ENCODE results near the gene CSTF3. TPM values are rescaled to one million over a fixed set of nuclear protein-coding genes. Genes with fewer than 3 reads are reported as not detected.

The CSTF3 gene
- polyA plus RNA-seq, 1 experiment: 38.6 TPM

- ChIA-PET CTCF (interaction anchor here (1.5 to 7.1 kb wide), 5 partner anchors 11 to 258 kb away, joined by 3 to 110 read pairs (median 29); no protein-coding TSS in a partner anchor), POLR2A (no interaction called here)
- Histone ChIP-seq H3K27ac (ENCODE audit: low read depth, low read length) (no peak overlapping the region), H3K9me3 (ENCODE audit: control insufficient read depth, insufficient read depth, low read length) (no peaks in the 10 kb centered on the region; the same call in 1 of the 2 replicates), H3K27me3 (ENCODE audit: control insufficient read depth, insufficient read depth, low read length) (no peaks in the 10 kb centered on the region), H3K4me3 (ENCODE audit: low read depth, low read length) (no peak overlapping the region)
- DNase-seq (ENCODE audit: low read depth, low spot score): no peak
- TF ChIP-seq, protein P1, sequence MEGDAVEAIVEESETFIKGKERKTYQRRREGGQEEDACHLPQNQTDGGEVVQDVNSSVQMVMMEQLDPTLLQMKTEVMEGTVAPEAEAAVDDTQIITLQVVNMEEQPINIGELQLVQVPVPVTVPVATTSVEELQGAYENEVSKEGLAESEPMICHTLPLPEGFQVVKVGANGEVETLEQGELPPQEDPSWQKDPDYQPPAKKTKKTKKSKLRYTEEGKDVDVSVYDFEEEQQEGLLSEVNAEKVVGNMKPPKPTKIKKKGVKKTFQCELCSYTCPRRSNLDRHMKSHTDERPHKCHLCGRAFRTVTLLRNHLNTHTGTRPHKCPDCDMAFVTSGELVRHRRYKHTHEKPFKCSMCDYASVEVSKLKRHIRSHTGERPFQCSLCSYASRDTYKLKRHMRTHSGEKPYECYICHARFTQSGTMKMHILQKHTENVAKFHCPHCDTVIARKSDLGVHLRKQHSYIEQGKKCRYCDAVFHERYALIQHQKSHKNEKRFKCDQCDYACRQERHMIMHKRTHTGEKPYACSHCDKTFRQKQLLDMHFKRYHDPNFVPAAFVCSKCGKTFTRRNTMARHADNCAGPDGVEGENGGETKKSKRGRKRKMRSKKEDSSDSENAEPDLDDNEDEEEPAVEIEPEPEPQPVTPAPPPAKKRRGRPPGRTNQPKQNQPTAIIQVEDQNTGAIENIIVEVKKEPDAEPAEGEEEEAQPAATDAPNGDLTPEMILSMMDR (IDR thresholded peaks at IDR 0.05; ENCODE audit: low read depth, low read length): no peak
These were observed 94.0 kb downstream of the CSTF3 start for GRCh38 chr11:33067294-33067693.

DNA sequence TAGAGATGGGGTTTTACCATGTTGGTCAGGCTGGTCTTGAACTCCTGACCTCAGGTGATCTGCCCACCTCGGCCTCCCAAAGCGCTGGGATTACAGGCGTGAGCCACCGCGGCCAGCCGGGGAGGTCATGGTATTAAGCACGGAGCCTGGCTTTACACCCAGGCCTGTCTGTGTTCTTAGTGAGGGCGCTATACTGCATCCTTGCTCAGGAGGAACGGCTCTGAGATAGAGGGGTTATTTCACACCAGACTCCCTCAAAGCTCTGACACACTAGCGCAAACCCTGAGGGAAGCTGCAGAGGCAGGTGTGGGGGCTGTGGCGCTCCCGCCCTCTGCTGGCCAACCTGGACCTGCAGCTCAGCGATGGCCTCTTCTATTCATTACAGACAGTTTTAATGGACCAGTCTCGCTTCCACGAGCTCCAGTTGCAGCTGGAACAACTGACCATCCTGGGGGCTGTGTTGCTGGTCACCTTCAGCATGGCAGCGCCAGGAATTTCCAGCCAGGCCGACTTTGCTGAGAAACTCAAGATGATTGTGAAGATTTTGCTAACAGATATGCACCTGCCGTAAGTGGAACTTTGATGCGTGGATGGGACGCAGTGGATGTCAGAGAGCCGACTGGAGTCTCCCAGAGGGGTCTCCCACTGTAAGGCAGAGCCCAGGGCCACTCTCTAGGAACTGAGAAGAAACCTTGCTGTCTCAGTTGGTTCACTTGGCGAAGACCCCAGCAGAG lies 95.7 kb downstream of the CSTF3 start:
- ChIA-PET CTCF (interaction anchor here (0.6 to 7.1 kb wide), 30 partner anchors 8 to 626 kb away, joined by 3 to 110 read pairs (median 3); no protein-coding TSS in a partner anchor), POLR2A (interaction anchor here (1.1 to 1.4 kb wide), 2 partner anchors 26 to 50 kb away, joined by 4 to 8 read pairs; partner anchors contain the start of genes DEPDC7 and TCP11L1)
- no peaks in the 10 kb centered on the region; the same call in 1 of the 2 replicates for H3K9me3 ChIP-seq (ENCODE audit: control insufficient read depth, insufficient read depth, low read length)
- TF ChIP-seq, protein P1 (IDR thresholded peaks at IDR 0.05; ENCODE audit: low read depth, low read length): peak; percentile 96
- no peak overlapping the region for H3K4me3 ChIP-seq (ENCODE audit: low read depth, low read length)
- H3K27ac ChIP-seq (ENCODE audit: low read depth, low read length): no peak overlapping the region
- peak; percentile 34 for DNase-seq (ENCODE audit: low read depth, low spot score)
- no peaks in the 10 kb centered on the region for H3K27me3 ChIP-seq (ENCODE audit: control insufficient read depth, insufficient read depth, low read length)

GRCh38 chr11:33064866-33065265 lies 96.4 kb downstream of the CSTF3 start:
- Histone ChIP-seq H3K27ac (ENCODE audit: low read depth, low read length) (no peak overlapping the region), H3K27me3 (ENCODE audit: control insufficient read depth, insufficient read depth, low read length) (no peaks in the 10 kb centered on the region), H3K9me3 (ENCODE audit: control insufficient read depth, insufficient read depth, low read length) (no peaks in the 10 kb centered on the region; the same call in 1 of the 2 replicates), H3K4me3 (ENCODE audit: low read depth, low read length) (no peak overlapping the region)
- TF ChIP-seq, protein P1 (IDR thresholded peaks at IDR 0.05; ENCODE audit: low read depth, low read length): no peak
- ChIA-PET CTCF (interaction anchor here (0.7 to 7.1 kb wide), 19 partner anchors 9 to 255 kb away, joined by 3 to 110 read pairs (median 6); no protein-coding TSS in a partner anchor), POLR2A (interaction anchor here (1.1 to 1.4 kb wide), 2 partner anchors 26 to 49 kb away, joined by 4 to 8 read pairs; partner anchors contain the start of genes DEPDC7 and TCP11L1)
- no peak for DNase-seq (ENCODE audit: low read depth, low spot score)

DNA sequence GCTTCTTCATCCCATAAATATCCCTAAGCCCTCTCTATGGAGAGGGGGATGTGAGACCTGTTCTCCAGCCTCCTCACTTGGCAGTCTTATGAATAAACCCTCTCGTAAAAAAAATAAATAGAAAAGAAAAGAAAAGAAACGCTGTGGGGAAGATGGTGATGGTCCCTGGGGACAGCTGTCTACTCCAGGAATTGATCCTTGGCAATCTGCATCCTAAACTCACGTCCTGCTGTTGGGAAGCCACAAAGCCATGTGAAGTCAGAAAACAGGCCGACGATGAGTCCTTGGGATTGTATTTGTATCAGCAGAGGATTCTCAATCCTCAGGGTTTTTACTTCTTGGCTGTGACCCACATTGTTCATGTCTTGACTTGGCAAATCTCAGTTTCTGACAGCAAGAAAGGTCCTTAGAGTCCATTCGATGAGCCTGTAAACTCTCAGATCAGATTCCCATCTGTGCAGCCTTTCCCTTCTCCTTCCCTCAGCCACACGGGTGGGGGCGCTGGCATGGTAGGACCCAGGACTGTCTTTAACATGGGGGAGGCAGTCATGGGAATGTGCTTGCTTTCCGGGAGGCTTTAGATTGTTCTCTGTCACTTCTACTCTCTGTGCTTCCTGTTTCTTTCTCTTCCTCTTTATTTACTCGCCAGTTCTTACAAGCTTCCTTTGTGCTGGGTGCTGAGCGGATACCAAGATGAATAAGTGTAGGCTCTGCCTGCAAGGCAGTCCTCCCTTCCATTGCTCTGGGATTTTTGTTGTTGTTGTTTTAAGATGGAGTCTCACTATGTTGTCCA lies 97.1 kb downstream of the CSTF3 start:
- CTCF ChIA-PET: interaction anchor here (1.0 to 7.1 kb wide), 12 partner anchors 8 to 255 kb away, joined by 3 to 110 read pairs (median 10); no protein-coding TSS in a partner anchor
- no peak for DNase-seq (ENCODE audit: low read depth, low spot score)
- no peaks in the 10 kb centered on the region for H3K27me3 ChIP-seq (ENCODE audit: control insufficient read depth, insufficient read depth, low read length)
- H3K4me3 ChIP-seq (ENCODE audit: low read depth, low read length): no peak overlapping the region
- H3K27ac ChIP-seq (ENCODE audit: low read depth, low read length): no peak overlapping the region
- POLR2A ChIA-PET: interaction anchor here (1.1 kb wide), 1 partner anchor 48 kb away, joined by 4 read pairs; the partner anchor contains the start of gene DEPDC7
- TF ChIP-seq, protein P1 (IDR thresholded peaks at IDR 0.05; ENCODE audit: low read depth, low read length): no peak
- H3K9me3 ChIP-seq (ENCODE audit: control insufficient read depth, insufficient read depth, low read length): no peaks in the 10 kb centered on the region; the same call in 1 of the 2 replicates

Data from AG04450 (cell line).